HG02571 (cell line): ENCODE data around the gene TP53TG5.

ENCODE experiments used
- ATAC-seq: cut with Tn5 transposase; IDR thresholded peaks from one replicate; pipeline ENCODE4 v1.9.1; 2021; ENCODE audit warnings: mild to moderate bottlenecking, moderate library complexity; ENCODE audit not compliant: unreplicated experiment

Gene TP53TG5

DNA sequence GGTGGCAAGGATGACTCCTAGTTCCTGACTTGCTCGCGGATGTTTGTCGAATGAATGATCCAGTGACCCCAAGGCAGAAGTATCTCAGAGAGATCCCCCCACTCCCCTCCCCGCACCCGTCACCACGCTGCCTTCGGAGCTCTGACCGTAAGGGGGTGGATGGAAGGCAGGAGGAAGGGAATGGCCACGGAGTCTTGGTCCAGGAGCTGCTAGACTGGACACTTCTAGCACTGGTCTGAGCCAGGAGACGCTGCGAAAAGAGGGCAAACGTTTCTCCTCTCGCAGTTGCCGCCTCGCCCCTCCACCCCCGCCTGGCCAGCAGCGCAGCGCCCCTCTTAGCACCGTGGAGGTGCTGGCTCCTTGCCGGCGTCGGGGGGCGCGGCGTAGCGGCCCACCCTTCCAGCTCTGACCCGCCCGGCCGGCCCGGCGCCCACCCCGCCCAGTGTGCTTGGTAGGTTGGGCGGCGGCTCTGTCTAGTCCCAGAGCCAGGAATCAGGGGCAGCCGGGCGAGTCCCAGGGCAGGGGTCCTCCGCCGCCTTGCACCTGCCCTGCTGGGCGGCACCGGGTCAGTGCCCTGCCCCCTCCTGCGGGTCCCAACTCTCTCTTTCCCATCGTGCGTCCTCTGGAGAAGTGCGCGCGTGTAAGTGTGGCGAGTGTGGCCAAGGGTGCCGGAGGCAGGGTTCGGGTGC lies 27.6 kb upstream of the TP53TG5 start:
- ATAC-seq, result no peak

DNA sequence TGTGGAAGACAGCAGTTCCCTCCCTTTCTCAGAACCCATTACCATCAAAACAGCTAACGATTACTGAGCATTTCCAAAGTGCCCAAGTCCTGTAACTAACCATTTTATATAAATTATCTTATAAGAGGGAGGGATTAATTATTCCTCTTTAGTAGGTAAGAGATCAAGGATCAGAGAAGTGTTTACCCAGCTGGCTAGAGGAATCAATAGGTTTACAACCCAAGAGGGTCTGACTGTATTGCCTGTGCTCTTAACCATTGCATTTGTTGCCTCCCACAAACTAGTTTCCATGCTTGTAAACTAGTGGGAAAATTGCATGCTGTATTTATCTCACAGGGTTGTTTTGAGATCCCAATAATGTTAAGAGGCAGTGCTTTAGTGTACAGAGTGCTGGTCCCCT lies 26.3 kb upstream of the TP53TG5 start:
- no peak for ATAC-seq

DNA sequence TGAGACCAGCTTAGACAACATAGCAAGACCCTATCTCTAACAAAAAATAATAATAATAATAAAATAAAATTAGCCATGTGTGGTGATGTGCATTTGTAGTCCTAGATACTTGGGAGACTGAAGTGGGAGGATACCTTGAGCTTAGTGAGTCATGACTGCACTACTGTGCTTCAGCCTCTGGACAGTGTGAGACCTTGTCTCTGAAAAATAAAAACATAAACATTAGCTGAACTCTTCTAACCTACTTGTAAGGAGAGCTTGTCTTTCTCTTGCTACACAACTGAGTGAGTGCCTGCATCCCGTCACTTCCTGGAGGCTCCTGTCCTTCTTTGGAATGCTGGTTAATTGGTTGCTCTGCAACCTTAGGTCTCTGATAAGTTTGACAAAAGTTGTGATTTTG lies 24.8 kb upstream of the TP53TG5 start:
- ATAC-seq, result no peak

DNA sequence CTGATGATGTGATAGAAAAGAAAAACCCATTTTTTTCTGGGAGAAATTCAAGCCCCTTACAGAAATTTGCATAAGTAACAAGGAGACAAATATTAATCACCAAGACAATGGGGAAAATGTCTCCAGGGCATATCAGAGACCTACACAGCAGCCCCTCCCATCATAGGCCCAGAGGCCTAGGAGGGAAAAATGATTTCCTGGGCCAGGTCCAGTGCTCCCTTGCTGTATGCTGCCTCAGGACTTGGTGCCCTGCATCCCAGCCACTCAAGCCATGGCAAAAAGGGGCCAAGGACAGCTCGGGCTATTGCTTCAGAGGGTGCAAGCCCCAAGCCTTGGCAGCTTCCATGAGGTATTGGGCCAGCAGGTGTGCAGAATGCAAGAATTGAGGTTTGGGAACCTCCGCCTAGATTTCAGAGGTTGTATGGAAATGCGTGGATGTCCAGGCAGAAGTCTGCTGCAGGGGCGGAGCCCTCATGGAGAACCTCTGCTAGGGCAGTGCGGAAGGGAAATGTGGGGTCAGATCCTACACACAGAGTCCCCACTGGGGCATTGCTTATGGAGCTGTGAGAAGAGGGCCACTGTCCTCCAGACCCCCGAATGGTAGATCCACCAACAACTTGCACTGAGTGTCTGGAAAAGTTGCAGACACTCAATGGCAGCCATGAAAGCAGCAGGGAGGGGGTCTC lies 22.4 kb upstream of the TP53TG5 start:
- no peak for ATAC-seq

DNA sequence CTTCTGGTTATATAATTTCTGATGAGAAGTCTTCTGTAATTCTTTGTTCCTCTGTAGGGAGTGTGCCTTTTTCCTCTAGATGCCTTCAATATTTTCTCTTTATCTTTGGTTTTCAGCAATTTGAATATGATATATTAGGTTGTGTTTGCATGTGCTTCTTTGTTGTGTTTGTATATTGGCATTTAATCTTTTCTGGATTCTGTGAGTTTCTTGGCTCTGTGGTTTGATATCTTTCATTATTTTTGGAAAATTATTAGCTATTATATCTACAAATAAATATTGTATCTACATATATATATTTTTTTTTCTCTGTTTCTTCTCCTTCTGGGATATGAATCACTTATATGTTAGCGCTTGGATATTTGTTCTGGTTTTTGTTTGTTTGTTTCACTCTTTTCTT lies 20.9 kb upstream of the TP53TG5 start:
- no peak for ATAC-seq

DNA sequence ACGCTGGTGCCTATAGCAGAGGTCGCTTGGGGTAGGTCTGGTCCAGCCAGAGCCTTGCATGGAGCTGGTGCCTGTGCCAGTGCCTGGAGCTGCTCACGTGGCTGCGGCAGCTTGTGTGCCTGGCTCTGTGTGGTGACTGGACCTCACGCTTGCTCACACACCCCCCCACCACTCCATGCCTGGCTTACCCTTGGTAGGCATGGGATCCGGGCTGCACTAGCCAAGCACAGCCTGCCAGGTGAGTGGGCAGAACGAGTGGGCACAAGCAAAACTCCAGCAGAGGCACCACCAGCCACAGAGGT lies 16.9 kb upstream of the TP53TG5 start:
- no peak for ATAC-seq

DNA sequence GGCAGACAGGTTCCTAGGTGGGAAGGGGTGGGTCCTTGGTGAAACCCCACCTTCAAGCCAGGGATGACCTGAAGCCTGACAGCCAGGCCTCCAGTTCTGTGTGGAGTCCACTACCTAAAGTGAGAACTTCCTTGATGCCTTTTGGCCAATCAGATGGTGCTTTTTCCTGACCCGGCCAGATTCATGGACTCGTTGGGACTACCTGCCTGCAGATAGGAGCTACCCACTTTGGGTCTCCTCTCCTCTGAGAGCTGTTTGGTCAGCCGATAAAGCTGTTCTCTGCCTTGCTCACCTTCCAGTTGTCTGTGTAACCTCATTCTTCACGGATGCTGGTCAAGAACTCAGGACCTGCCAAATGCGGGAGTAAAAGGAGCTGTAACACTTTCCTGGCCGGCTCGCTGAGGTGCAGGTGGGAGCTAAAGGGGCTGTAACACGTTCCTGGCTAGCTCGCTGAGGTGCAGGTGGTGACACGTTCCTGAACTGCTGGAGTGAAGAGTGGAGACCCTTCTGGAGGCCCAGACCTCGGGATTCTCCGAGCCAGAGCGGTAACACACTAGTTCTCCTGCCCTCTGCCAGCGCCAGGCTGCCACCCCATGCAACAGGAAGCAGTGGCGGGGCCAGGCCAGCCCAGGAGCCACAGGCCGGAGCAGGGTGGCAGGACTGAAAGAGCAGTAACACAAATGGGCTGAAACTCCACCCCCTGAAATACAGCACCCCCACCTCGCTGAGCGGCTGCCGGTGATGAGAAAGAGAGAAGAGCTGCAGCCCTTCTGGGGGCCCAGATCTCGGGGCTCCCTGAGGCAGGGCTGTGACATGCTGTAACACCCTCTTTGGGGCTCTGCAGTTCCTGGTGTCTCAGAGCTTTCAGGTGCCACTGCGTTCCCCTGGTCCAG lies 16.3 kb upstream of the TP53TG5 start:
- no peak for ATAC-seq

DNA sequence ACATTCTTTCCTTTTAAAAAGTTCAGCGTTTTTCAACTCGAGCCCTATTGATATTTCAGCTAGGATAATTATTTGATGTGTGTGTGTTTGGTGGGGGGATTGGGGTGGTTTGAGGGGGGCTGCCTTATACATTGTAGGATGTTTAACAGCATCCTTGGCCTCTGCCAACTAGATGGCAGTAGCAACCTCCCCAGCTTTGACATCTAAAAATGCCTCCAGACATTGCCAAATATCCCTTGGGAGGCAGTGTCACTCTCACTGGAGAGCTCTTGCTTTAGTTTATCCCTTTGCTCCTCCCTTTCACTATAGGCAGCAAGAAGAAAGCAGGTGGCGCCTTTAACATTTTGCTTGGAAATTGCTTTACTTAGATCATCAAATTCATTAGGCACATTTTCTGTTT lies 14.6 kb upstream of the TP53TG5 start:
- ATAC-seq, result no peak

DNA sequence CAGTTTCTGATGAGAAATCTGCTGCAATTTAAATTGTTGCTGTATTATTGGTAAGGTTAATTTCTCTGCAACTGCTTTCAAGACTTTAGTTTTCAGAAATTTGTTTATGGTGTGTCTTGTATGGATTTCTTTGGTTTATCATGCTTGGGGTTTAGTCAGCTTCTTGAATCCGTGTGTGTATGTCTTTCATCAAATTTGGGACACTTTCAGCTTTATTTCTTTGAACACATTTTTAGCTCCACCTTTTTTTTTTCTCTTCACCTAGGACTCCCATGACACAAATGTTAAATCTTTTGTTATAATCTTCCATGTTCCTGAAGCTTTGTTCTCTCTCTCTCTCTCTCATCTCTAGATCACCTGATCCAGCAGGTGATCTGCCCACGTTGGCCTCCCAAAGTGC lies 13.4 kb upstream of the TP53TG5 start:
- no peak for ATAC-seq

DNA sequence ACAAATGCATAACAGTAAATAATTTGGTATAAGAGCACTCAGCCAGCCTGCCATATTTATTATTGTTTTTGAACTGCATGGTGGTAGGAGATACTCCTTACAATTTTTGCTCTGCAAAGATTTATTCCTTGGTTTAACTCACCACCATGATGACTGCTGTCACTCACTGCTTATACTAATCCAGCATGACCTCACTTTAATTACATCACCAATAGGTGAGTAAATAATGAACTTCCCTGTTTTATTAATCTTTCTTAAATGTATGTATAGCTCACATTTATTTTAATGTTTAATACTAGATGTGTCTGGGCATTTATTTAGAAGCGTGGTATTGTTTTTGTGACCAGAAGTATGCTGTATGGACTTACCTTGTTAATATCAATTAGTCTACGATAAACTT lies 12.8 kb upstream of the TP53TG5 start:
- no peak for ATAC-seq

DNA sequence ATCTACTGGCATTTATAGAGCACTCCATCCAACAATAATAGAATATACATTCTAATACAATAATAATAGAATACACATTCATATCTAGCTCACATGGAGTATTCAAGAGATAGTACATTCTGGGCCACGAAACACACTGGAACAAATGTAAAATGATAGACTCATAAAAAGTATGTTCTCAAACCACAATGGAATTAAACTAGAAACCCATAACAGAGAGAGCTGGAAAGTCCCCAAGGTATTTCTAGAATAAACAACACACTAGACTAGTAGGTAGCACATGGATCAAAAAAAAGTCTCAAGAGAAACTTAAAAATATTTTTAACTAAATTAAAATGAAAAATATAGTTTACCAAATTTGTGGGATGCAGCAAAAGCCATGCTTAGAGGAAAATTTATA lies 9.1 kb upstream of the TP53TG5 start:
- no peak for ATAC-seq

DNA sequence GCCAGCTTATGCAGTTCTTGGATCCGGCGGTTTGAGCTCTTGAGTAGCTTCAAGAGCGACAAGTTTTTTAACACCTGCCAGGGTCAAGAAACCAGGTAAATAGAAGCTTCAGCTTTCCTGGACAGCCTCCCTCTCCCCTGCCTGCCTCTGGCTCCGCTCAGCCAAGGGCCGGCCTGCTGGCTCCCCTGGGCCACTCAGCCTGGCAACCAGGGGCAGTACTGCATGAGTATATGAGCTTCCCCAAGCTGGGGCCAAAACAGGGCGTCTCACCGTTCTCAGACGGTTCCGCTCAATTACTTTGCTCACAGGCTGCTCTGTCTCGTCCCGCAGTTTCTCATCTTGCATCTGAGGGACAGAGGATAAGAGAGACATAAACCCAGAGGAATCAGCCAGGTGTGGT lies 856 bp downstream of the TP53TG5 start:
- ATAC-seq, result no peak

DNA sequence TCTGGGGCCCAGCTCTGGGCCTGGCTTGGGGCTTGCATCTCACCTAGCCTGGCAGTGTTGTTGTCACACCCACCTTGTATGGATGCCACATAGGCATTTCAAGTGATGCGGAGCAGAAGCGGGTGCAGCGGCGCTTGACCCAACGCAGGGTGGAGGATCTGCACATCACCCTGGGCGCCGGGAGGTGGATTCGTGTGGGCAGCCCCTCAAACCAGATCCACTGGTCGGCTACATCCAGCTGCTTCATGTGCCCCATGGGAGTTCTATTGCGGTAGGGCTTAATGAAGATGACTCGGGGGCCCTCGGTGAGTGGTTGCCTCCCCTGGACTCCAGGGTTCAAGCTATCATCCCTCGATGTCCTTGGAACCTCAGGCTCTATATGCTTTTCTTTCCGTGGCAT lies 3.2 kb downstream of the TP53TG5 start:
- ATAC-seq, result no peak

DNA sequence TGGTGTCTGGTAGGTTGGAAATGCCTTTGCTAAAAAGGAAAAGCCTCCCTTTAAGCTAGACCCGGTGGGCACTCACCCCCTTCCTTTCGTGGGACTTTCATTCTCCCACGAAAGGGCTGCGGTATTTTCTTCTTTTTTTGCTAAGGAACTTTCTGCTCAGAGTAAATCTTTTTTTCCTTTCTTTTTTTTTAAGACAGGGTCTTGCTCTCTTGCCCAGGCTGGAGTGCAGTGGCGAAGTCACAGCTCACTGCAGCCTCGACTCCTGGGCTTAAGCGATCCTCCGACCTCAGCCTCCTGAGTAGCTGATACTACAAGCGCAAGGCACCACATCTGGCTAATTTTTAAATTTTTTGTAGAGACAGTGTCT lies 4.0 kb downstream of the TP53TG5 start:
- no peak for ATAC-seq

DNA sequence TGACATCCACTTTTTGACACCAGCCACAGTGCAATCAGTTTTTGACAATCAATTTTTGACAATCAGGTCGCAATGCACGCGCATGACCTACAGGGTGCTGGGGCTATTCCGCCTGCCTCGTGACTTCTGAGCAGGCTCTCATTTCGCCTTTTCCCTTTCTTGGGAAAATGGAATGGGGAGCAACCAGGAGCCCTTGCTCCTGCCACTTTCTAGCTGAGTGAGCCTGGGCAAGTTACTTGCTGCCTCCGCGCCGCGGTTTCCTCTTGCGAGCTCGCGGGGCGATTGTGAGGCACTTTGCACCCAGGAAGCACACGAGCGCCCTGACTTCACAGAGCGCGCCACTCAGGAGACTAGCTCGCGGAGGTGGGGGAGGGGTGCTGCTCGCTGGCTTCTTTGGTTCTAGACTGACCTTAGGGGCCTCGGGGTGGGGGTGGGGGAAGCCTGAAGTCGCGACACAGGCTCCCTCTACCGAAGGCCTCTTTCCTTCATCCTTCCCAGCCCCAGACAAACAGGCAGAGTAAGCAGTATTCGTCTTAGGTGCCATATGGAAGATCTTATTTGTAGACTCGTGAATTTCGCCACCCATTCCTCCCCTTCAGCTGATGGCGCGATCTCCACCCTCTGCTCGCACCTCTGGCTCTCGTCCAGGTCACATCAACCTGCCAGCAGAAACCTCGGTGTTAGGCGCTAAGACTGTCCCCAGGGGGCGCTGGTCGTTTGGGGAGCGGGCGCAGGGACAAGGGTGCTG lies 4.6 kb downstream of the TP53TG5 start:
- peak; percentile 81 for ATAC-seq

DNA sequence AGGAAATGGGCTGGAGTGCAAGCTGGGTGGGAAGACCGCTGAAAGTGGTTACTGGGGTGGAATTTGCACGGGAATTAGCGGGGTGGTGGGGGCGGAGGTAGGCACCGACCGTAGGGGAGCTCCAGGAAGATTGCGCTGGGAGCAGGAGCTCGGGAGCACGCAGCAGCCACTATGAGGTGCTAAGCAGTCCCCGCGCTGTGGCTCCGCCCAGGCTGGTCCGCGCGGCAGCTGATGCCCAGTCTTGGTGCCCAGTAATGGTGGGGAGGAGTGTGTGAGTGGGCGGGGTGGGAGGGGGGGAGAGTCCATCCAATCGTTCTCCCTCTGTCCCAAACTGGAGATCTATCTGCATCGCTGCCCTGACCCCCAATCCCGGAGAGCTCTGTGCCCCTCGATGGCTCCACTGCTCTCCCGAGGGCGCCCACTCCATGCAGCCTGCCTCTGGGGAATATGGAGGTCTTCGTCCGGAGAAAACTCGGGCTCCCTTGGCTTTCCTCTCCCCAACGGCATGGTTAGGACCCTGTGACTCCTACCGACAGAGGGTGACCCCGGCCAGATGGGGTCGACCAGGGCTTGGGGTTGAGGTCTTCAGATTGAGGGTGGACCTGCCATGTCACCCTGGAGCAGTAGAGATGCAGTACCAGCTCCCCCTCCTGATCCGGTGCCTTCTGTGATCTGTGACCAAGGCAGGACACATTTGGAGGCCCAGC lies 5.3 kb downstream of the TP53TG5 start:
- no peak for ATAC-seq

DNA sequence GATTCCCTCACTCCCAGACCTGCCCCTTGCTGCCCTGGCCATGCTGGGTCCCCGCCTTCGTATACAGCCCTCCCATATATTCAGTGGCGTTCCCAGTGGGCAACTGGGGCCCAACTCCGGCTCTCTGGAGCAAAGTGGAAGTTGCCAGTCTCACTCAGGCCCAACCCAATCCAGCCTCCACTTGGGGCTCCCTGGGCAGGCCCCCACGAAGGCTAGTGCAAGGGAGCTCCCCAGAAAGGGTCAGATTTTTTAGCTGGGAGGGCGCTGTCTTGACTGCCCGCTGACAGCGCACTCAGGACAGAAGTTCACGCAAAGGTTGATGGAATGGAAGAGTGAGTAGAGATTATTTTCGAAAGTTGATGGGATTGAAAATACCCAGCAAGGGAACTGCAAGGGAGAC lies 5.9 kb downstream of the TP53TG5 start:
- no peak for ATAC-seq

DNA sequence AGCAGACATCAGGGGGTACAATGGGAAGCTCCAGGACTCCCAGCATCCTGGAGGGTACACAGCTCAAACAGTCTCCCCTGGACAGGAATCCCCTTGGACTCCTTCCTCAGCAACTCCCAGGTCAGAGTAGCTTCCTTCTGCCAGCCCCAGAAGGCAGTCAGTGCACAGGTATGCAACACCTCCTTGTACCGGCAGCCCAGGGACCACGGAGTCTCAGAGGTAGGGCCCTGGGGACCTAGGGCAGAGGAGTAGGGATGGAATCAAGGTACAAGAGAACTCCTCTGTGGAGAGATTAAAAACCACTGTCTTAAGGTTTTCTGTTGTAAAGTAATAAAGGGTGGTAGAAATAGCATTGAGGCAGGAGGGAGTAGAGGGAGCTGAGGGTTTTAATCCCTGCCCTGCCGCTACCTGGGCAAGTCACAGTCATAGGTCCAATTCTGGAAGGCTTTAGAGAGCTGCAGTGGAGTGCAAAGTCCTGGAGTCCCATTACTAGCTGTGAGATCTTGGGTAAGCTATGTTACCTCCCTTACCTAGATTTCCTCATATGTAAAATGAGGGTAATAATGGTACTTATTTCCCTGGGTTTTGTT lies 7.5 kb downstream of the TP53TG5 start:
- no peak for ATAC-seq

DNA sequence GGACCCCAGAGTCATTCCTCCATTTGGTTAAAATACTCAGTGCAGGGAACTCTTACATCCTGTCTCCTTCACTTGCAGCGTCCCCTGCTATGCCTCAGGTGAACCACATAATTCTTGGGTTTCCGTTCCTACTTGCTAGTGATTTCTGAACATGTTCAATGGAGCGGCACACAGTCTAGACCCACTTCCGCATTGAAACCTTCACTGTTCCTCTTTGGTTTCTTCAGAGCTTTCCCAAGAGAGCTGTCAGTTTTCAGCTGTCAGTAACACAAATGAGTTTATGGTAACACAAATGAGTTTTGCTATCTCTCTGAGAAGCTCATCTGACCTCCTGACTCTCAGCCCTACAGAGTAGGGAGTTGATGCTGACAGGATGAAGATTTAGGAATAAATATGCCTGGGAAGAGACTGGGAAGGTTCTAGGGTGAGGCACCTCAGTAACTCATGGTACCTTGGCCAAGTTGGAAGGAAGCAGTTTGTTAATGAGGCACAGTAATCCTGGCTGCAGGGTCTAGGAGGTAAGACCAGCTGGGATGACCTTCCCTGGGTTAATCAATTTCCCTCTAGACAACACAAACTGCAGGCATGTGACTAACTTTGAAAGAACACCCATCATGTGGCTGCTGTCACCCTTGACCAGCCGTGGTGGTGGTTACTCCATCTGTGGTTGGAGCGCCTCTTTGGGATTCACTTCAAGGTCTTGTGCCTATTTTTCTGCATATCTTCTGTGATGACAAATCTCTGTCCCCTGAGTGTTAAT lies 9.7 kb downstream of the TP53TG5 start:
- ATAC-seq, result peak; percentile 71

DNA sequence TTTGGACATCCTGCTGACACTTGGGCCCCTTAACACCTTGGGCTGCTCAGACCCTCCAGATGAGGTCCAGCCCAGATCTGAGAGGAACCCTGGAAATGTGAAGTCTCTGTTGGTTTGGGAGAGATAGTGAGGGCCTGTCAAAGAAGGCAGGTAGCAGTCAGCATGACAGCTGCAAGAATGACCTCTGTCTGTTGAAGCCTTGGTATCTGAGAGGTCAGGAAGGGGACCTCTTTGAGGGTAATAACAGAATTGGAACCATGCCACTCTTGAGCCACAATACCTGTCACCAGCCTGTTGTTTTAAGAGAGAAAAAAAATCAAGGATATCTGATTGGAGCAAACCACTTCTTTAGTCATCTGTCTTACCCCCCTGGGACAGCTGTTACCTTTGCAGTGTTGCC lies 11.0 kb downstream of the TP53TG5 start:
- ATAC-seq, result no peak
